GM19328 (cell line): ENCODE results near the gene SHISAL1.

ENCODE experiments used
- ATAC-seq: cut with Tn5 transposase; IDR thresholded peaks from one replicate; pipeline ENCODE4 v1.9.1; 2021; ENCODE audit warnings: mild to moderate bottlenecking, moderate library complexity; ENCODE audit not compliant: unreplicated experiment

The SHISAL1 gene

DNA sequence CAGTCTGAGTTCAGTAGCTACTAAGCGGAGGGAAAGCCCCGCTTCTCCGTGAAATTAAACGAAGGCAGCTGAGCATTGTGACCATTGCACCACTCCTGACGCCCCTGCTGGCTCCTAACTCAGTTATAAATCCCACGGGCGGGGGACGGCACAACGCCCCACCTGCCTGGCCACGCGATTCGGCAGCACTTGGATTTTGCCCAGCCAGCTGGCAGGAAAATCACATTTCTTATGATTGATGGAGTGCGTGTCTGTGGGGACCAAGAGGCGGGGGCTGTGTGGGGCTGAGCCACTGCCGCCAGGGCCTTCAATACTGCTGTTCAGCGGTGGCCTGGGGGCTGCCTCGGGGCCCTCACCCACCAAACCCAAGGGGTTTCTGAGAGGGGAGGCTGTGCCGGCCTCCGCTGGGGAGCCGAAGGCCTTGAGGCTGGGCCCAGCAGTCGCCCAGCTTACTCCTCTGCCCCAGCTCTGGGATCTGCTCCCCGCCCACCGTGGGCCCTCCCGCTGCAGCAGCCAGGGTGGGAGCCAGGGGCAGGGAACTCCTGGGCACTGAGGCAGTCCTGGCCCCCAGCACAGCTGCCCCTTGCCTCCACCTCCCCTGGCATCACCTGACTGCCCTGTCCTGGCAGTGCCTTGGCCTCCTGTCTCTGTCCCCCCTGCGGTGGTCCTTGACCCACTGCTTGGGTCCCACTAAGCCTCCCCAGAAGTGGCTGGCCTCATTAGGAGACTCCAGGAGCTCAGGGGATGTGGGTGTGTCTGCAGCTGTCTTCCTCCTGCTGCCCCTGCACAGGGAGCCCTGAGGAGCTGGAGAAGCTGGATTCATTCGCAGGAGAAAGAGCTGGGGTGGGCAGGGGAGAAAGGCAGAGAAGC is 30.7 kb downstream of the SHISAL1 start:
- ATAC-seq = no peak

DNA sequence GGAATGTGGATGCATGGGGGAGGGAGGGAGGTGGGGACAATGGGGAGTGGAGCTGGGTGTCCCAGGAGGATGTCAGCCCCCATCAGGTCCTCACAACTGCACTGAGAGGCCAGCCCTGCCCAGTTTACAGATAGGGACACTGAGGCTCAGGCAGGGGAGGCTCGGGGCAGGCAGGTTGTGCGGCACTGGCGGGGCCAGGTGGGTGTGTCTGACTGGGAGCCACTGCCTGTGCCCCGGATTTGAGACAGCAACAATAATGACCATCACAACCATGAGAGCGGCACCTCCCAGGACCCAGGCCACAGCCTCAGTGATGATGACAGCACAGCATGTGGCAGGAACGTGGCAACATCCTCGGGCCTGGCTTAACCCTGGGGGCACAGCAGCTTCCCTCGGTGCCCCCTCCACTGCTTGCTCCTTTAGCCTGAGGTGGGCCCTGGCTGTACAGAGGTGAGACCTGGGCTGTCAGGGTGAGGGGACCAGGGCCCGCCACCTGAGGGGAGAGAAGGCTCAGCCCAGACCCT is 32.0 kb downstream of the SHISAL1 start:
- no peak for ATAC-seq

DNA sequence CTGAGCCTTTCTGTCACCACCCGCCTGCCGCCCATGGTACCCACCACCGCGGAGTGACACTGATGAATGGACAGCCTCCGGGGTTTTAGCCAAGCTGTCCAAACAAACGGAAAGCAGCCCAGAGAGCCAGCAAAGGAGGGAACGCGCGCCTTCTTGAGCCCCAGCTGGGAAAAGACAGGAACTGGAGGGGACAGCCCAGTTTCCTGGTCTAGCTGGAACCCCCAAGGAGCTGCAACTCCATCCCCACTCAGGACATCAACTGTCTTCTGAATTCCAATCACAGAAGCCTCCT is 33.7 kb downstream of the SHISAL1 start:
- no peak for ATAC-seq

DNA sequence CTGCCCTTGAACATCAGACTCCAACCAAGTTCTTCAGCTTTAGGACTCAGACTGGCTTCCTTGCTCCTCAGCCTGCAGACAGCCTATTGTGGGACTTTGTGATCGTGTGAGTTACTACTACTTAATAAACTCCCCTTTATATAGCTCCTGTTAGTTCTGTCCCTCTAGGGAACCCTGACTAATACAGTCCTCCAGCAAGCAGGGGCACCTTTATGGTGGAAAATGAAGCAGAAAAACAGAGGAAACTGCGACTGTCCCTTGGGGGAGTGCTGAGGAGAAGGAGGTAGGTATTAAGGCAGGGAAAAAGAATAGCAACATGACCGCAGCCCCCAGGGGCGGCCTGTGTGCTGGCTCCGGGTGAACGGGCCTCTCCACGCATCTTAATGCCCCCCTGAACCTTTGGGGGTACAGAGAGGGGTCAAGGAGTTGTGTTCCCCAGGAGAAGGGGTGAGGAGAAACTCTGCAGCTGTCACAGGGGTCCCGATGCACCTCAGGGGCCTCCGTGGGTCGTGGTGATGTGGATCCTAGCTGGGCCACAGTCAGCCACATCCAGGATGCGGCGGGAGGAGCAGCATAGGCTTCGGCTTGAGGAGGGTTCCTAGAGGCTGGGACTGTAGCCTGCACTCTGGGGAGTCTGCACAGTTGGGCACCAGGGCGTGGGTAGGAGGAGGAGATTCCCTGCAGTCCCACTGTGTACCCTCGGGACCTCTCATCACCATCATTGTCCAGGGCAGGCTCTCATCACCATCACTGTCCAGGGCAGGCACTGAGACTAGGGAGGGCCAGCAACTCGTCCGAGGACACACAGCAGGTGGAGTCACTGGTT is 34.3 kb downstream of the SHISAL1 start:
- ATAC-seq = no peak

DNA sequence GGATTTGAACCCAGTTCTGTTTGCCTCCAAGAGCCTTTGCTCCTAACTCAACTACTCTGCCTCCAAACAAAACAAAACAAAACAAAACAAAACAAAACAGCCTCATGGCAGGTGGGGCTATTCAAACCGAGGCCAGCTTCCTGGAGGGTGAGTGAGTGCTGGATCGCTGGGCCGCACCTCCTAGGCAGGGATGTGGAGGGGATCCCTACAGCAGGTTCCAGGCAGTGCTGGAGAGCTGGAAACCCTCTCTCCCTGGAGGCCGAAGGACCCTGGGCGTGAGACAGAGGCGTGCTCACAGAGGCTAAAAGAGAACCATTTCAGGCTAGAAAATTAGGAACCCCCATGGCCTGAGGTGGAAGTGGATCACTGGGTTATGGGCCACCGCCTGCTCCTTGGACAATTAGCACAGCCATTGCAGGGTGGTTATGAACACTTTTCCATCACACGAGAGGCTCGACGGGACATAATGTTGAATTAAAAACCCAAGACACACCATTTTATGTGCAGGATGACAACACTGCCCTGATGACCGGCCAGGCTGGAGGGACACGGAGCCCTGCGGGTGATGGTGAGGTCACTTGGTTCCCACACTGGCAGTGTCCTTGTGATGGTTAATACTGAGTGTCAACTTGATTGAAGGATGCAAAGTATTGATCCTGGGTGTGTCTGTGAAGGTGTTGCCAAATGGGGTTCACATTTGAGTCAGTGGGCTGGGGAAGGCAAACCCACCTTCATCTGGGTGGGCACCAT is 35.2 kb downstream of the SHISAL1 start:
- ATAC-seq = no peak

DNA sequence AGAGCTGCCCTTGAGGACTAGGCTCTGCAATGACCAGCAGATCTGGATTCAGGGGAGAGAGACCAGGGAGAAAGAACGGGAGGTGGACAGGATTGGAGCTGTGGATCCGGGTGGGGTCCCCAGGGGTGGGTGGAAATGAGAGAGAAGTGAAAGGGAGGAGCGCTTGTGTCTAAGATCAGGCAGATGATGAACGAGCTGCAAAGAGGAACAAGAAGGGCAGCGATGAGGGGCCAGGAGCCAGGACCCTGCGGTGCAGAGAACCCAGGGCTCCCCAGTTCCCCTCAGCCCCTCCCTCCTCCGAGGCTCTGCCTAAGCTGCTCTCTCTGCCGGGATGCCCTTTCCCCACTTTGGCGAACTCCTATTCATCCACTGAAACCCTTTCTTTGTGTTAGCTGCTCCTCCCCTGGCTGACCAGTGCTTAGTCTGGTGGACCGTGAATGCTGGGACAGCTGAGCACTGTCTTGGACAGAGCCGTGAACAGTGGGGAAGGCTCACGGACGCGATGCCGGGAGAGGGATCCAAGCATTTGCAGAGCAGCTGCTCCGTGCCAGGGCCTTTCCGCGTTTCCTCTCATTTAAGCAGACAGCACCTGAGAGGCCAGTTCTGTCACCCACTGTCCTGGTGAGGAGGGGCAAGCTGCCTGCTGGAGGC is 35.9 kb downstream of the SHISAL1 start:
- ATAC-seq = no peak

DNA sequence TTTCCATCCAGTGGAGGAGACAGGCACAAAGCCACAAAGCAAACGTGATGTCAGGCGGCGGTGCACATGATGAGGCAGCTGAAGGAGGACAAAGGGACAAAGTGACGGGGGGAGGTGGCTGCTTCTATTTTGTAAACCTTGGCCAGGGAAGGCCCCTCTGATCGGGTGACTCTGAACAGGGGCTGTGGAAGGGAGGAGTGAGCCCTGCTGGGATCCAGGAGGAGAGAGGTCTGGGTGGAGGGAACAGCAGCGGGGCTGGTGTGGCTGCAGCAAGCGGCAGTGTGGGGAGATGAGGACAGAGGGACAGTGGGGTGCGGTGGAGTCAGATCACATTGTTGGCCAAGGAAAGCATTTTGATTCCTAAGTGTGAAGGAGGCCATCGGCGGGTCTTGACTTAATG is 36.7 kb downstream of the SHISAL1 start:
- ATAC-seq = no peak

DNA sequence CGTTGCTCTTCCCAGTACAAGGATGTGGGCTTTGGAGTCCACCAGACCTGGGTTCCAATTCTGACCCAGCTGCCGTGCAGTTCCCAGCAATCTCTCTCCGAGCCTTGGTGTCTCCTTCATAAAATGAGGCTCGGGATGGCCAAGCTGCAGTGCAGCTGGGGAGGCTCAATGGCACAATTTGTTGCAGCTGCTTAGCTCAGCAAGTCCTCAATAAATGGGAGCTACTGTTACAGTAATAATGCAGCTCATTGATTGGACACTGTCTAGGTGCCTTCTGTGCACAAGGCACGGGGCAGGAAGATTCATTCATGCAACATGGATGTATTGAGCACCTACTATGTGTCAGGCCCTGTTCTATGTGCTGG is 37.1 kb downstream of the SHISAL1 start:
- ATAC-seq = no peak

DNA sequence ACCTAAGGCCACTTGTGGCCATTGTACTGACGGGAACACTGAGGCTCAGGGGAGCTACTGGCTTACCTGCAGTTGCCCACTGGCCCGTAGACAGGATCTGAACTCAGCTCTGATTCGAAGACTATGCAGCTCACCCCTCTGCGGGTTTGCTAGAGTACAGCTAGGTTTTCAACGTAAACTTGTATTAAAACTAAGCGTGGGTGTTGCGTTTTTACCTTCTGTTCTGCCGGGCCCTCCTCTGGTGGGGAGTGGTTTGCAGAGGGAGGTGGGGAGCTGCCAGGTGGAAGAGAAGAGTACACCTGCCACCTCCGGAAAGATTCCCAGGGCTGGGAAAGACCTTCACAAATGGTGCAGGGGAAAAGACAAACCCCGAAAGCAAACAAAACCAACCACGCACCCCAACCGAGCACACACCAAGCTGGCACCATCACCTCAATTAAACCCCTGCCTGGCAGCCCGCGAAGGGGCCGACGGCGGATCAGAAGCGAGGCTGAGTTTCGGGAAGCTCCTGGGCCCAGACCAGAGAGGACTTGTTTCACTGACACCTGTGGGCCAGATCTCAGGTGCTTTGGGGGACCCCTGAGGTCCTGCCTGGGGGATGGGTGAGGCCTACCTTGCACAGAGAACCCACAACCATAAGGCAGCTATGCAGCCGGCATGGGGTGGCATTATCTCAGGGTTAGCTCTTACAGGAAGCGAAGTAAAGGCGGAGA is 37.7 kb downstream of the SHISAL1 start:
- ATAC-seq = no peak

DNA sequence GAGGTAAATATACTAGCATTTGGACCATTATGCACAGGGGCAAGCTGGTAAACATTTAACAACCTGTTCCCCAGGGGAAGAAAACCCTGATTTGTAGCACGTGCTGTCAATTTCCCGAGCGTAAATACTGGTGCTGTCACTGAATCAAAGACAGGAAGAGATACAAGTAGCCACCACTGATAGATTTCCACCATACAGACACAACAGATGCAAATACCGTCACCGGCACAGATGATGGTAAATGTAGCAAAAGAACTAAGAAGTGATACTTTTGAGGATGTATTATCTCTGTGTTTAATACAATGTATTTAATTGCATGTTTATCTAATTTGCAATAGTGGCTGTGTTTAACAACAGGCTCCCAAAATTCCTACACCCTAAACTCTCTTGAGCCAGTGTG is 39.6 kb downstream of the SHISAL1 start:
- ATAC-seq = no peak

DNA sequence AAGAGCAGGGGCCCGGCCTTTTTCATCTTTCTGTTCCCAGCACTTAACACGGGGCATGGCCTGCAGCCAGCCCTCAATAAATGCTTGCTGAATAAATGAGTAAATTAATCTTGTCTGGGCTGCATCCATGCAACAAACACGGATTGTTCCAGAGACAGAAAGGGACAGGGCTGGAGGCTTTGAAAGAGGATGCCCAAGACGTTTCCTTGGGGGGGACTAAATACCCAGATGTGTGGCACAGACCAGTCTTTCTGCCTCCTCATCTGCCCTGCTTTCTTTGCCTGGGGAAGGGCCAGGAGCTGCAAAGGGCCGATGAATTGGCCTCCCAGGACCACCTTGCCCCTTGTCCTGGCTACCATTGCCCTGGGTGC is 40.4 kb downstream of the SHISAL1 start:
- ATAC-seq = no peak

DNA sequence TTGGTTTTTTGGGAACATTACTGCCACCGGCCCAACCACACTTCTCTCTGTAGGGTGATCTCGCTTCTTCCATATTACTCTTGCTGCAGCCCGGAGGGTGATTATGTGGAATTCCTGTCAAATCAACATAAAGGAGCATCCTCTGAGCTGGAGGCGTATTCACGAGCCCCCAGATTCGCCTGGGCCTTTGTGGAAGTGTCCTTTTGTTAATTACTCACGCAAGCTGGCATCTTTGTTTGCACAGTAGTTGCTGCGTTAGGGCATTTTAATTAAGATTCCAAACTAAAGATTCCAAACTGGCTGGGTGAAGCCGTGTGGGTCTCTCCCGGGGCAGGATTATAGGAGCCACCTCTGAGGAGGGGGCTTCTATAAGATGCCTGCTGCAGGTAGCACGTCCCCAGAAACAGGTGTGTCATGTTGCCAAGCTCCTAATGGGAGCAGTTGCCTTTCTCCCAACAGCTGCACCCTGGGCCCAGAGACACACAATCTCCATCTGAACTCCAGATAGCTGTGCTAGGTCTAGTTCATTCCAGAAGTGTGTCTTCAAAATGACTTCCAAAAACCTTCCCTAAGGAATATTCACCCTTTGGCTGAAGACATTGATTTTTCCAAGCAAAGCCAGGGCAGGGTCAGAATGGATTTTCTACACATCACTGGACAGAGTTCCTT is 40.9 kb downstream of the SHISAL1 start:
- no peak for ATAC-seq

DNA sequence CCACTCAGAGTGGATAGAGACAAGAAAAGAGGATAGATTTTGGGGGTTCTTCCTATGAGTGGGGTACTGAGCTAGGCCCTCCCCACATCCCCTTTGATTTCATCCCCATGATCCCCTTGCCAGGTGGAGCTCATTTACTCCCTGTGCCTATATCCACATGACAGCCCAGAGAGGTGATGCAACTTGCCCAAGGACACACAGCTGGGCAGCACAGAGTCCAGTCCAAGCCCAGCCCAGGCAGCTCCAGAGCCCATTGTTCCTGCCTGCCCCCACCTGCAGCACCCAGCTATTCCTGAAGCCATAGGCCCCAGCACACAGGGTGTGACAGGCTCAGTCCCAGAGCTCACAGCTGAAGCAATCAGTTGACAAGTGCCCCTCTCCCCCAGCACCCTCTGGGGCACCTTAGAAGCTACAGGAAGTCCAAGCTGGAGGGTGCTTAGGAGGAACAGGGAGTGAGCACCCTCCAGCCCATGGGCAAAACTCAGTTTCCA is 41.7 kb downstream of the SHISAL1 start:
- ATAC-seq = no peak

DNA sequence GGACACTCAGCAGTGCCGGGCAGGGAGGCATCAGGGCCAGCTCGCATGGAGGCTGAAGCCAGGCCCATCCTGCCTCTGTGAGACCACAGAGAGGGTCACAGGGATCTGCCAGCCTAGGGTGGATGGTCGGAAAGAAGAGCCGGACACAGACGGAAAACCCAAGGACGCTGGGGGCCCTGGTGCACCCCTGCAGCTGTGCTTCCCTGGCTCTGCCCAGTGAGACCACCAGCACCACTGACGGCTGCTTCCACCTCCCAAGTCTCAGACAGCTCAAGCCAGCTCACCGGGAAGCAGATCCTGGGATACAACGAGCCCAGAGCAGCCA is 42.2 kb downstream of the SHISAL1 start:
- no peak for ATAC-seq

DNA sequence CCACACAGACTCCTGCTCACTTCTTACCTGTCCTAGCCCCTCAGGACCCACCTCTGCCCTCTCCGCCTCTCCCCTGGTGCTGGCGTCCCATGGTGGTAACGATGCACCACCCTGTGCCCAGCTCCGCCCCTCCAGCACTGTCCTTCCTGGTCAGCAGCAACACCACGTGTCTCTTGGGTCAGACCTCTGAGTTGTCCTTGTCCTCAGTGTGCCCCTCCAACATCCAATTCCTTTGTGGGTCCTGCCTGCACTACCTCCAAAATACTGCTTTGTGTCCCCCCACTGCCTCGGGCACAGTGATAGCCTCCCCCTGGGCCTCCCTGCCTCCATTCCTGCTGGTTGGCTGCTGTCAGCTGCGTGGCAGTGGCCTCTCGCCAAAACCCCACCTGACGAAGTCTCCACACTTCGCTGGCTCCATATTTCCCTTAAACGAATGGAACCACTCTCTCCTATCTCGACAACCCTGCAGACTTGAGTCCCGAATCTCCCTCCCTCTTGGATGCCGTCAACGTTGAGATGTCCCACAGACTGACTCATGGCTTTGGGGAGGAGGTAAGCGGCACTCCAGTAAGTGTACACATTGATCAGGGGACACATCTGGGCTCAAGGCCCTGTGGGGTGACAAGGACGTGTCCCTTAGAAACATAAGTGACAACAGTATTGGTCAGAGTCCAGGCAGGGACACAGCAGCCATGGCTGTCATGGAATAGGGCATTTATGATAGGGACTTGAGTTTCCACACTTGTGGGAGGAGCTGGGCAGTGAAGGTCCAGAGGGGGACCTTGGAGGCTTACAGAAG is 42.8 kb downstream of the SHISAL1 start:
- ATAC-seq = no peak

DNA sequence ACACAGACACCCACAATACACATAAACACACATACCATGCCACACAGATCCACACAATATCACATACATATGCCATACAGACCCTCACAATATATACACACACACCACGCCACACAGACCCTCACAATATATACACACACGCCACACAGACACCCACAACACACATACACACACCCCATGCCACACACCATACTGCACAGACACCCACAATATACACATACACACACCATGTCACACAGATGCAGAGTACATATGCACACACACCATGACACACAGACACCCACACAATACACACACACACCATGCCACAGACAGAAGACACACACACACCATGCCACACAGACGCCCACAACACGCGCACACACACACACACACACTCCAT is 43.6 kb downstream of the SHISAL1 start:
- no peak for ATAC-seq

DNA sequence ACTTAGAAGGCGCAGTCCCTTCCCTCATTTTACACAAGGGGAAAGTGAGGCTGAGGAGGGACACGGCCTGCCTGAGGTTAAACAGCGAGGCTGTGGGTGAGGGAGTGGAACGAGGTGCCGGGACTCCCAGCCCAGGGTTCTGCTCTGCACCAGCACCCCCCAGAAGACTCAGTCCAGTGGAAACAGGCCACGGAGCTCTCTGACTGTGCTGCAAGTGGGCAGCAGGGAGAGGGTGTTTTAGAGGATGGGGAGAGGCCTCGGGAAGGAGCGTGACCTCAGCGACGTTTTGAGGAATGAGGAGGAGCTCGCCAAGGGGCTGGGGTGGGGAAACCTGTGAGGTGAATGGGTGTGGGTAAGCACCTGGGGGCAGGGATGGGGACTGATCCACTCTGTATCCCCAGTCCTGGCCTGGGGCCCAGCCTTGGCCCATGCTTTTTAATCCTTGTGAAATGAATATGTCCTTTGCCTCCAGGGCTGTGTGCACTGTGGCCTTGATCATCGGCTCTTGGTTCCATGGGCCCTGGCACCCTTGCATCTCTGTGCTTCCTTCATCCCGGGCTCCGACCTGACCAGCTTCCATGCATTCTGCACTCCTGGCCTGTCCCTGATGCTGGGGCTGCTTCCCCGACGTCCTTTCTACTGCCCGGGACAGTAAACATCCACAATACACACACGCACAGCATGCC is 44.2 kb downstream of the SHISAL1 start:
- no peak for ATAC-seq

DNA sequence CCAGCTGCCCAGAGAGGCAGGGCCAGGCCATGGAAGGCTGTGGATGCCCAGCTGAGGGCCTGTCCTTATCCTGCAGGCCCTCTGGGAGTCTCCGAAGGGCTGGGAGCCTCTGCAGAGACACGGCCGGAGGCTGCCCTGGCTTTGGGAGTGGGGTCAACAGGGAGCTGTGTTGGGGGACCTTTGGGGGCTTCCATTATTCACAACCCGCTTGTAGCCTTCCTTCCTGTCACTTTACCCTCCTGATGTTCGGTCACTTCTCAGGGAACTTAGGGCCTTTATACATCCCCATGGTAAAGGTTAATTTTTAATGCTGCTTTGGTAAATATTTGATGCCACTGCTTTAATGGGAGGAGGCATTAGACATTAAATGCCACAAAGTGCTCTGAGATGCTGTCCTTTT is 44.9 kb downstream of the SHISAL1 start:
- no peak for ATAC-seq
